ENCODE data around the gene USP30. TPM values are rescaled to one million over a fixed set of nuclear protein-coding genes. Genes with fewer than 3 reads are reported as not detected.
A peak's percentile ranks its signal among the peaks of the same experiment; 100 is the strongest.

The USP30 gene
- polyA plus RNA-seq, 1 donor from 2014 or later, result 16.0 TPM

DNA sequence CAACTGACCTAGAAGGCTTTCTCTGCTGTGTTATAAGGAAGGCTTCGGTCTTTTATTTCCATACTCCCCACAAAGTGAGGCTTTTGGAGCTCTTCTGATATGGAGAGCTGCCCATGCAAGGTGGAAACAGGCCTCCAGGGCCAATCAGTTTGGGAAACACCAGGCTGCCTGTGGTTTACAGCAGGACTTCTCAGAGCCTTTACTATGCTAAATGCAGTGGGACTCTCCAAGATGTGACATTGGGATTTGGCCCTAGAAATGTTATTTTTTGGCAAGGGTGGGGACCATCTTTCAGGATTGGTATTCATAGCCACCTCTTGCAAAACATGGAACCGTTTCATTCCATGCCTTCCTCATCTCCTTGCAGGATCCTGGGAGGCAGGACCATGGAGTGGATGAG, 67.7 kb downstream of the USP30 start:
- no peak overlapping the region for H3K27ac Mint-ChIP-seq
- H3K4me1 Mint-ChIP-seq, result peaks cover 0 to under 1% (median 0%) of the 10 kb centered on the region in 3 donors
- H3K9me3 Mint-ChIP-seq, result no peaks in the 10 kb centered on the region
- H3K4me3 Mint-ChIP-seq, result no peak overlapping the region
- peaks cover 6% of the 10 kb centered on the region for H3K36me3 Mint-ChIP-seq
- H3K27me3 Mint-ChIP-seq, result peaks cover 2% of the 10 kb centered on the region

DNA sequence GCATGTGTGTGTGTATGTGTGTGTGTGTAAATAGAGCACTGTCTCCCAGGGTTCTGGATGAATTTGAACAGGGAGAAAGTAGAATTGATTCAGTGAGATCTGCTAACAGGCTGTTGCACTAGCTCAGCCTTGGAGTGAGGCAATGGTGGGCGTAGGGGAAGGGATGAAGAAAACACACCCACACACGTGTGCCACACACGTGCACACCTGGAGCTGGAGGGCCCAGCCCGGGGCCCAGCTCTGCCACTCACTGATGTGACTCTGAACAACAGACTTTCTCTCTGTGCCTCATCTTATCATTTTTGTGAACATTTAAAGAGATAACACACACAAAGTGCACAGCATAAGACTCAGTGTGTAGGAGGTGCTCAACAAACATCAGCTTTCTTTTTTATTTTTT, 68.2 kb downstream of the USP30 start:
- Mint-ChIP-seq H3K27me3 (peaks cover 2% of the 10 kb centered on the region), H3K9me3 (no peaks in the 10 kb centered on the region), H3K4me3 (no peak overlapping the region), H3K4me1 (no peaks in the 10 kb centered on the region), H3K27ac (no peak overlapping the region), H3K36me3 (peaks cover 6% of the 10 kb centered on the region)

DNA sequence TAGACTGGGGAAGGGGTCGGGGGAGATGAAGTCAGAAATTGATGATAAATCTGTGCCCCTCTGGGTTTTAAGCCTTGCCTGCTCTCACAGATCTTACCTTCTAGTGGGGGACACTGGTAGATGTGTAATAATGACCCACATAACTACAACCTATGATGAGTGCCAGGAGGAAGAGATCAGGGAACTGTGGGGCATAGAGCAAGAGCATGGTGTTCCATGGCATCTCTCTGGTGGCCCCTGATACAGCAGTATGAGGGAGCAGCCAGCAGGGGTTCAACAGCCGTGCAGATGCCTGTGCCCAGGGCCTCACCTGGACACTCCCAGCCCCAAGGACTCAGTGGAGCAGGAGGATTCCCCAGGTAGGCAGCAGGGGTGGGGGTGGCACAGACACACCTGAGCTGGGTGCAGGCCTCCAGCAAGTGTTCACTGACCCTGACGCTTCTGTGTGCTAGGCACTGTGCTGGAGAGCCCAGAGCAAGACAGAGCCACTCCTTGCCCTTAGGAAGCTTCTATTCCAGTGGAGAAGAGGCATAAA, 69.0 kb downstream of the USP30 start:
- no peak overlapping the region for H3K4me3 Mint-ChIP-seq
- peaks cover 6% of the 10 kb centered on the region for H3K36me3 Mint-ChIP-seq
- no peak overlapping the region for H3K27ac Mint-ChIP-seq

DNA sequence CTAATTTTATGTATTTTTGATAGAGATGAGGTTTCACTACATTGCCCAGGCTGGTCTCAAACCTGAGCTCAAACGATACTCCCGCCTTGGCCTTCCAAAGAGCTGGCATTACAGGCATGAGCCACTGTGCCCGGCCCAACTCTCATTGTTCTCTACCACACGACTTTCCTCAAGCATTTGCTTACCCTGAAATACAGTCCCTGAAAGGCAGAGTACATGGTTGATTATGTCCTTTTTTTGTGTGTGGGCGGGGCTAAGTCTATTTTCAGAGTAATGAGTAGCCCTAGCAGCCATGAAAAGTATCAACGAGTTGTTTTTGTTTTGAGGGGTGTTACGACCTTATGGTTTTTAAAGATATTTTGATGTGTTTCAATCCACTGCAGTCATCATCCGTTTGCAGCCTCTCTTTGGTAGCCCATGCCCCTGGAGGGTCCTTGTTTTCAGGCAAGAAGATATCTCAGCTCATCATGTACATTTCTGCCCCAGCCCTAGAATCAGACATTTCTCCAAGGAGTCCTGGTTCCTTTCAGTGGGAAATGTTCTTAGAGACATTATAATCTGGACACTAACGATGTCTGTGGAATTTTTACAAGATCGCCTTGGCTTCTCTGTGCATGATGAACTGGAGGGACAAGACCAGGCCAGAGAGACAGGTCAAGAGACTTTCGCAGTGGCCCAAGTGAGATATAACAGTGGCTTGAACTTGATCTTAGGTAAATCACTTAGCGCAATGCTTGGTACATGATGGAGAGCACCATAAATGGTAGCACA, 72.7 kb downstream of the USP30 start:
- no peak overlapping the region for H3K27ac Mint-ChIP-seq
- peaks cover 2% of the 10 kb centered on the region for H3K27me3 Mint-ChIP-seq
- H3K4me1 Mint-ChIP-seq, result no peaks in the 10 kb centered on the region
- no peaks in the 10 kb centered on the region for H3K9me3 Mint-ChIP-seq
- H3K36me3 Mint-ChIP-seq, result peaks cover 6% of the 10 kb centered on the region
- no peak overlapping the region for H3K4me3 Mint-ChIP-seq

More for the DNA sequence above, 69.0 kb downstream of the USP30 start:
- Mint-ChIP-seq H3K27me3 (peaks cover 2% of the 10 kb centered on the region), H3K9me3 (no peaks in the 10 kb centered on the region), H3K4me1 (no peaks in the 10 kb centered on the region)

DNA sequence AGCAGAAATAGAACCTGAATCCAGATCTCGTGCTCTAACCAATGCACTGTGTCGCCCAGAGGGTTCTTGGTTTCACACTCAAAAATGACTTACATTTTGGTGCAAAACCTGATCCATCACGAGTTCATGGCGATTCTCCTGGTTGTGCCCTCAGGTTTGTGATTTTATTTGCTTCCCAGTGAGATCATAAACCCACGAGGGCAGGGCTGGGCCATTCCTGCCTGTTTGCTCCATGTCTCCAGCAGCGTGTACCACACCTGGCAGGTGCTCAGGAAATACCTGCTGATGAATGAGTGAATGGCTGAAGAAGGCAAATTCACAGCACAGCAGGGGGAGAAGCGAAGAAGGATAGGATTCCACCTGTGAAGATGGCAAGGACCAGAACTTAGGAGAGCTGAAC, 73.4 kb downstream of the USP30 start:
- peaks cover 2% of the 10 kb centered on the region for H3K27me3 Mint-ChIP-seq
- H3K36me3 Mint-ChIP-seq, result peaks cover 3% of the 10 kb centered on the region
- no peaks in the 10 kb centered on the region for H3K4me1 Mint-ChIP-seq
- H3K9me3 Mint-ChIP-seq, result peaks cover 0 to 1% (median 0%) of the 10 kb centered on the region in 3 donors
- H3K4me3 Mint-ChIP-seq, result no peak overlapping the region
- H3K27ac Mint-ChIP-seq, result no peak overlapping the region

DNA sequence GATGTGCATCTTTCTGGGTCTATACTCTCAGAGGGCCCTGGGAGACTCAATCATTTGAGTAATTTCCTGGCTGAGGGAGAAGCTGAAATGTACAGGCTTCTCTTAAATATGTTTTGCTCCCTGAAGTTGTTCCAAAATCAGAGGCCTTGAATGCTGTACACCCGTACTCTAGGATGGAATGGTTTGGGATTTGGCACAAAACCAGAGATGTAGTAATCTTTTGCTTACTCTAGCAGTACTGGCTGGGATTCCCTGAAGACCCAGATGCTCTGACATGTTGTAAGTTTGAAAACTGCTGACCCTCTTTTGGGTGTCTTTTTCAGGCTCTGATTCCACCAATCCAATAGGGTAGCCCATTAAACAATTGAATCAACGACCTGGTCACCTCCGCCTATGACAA, 74.4 kb downstream of the USP30 start:
- Mint-ChIP-seq H3K4me3 (no peak overlapping the region), H3K27me3 (peaks cover under 1% of the 10 kb centered on the region), H3K27ac (no peak overlapping the region), H3K9me3 (peaks cover 0 to 1% (median 0%) of the 10 kb centered on the region in 3 donors), H3K4me1 (no peaks in the 10 kb centered on the region), H3K36me3 (no peaks in the 10 kb centered on the region)

DNA sequence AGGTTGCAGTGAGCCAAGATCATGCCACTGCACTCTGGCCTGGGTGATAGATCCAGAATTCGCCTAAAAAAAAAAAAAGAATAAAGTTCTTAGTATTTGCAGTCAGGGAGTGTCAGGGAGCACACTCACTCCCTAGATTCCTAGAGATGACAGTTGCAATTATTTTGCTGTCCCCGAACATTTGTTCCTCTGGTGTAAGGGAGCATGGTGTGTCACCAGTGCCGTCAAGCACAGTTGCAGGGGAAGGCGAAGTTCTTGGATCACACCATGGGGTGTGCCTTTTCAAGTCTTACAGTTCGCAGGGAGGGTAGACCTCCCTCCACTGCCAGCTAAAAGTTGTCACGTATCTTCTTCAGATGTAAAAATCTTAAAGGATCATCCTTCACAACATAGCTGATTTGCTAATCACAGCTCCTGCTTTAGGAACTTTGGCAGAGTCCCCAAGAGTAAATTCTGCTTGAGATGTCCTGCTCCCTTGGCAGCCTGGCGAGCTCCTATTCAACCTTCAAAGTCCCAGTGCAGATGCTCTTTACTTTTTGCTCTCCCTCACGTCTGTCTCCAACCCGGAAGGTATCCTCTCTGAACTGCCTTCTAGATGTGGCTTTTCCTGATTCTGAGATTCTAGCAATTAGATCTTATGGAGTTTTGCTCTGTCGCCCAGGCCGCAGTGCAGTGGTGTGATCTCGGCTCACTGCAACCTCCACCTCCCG, 75.3 kb downstream of the USP30 start:
- Mint-ChIP-seq H3K27ac (no peak overlapping the region), H3K9me3 (peaks cover 0 to 1% (median 0%) of the 10 kb centered on the region in 3 donors), H3K4me1 (no peaks in the 10 kb centered on the region), H3K36me3 (no peaks in the 10 kb centered on the region), H3K4me3 (no peak overlapping the region), H3K27me3 (peaks cover 3% of the 10 kb centered on the region)

DNA sequence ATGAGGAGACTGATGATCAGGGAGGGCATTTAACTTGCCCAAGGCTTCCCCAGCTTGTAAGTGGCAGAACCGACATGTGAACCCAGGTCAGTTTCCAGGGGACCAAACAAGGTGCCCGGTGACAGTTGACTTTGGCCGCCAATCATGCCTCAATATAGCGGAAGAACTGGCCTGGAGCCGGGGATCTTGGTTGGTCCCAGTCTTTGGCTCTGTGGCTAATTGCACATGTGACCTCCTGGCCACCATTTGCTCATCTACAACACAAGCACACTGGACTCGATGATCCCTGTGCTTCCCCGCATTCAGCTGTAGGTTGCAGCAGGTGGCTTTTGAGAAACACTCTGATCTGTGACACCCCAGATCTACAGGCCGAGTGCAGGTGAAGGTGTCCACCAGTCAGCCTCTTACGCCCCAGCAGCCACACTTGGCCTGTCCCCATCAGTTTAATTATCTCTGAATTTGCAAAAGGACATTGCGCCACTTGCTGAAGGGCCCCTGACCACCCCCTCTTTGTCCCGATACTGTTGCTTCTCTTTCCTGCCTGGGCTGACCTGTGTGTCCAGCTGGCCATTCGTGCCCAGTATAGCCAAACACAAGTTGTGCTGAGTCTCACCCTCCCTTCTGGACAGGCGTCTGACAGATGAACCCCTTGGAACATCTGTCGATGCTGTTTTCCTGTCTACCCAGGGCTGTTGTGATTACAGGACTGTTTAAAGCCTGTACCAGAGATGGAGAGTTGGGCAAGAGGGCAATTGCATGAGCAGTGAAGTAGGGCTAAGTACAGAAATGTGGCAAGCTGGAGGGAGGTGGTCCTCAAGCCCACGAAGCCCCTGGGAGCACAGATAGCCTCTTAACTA, 78.1 kb downstream of the USP30 start:
- no peaks in the 10 kb centered on the region for H3K4me1 Mint-ChIP-seq
- no peak overlapping the region for H3K4me3 Mint-ChIP-seq
- H3K36me3 Mint-ChIP-seq, result peaks cover 1% of the 10 kb centered on the region
- H3K27me3 Mint-ChIP-seq, result peaks cover 3% of the 10 kb centered on the region
- H3K9me3 Mint-ChIP-seq, result peaks cover 0 to 7% (median 3%) of the 10 kb centered on the region in 3 donors
- no peak overlapping the region for H3K27ac Mint-ChIP-seq

DNA sequence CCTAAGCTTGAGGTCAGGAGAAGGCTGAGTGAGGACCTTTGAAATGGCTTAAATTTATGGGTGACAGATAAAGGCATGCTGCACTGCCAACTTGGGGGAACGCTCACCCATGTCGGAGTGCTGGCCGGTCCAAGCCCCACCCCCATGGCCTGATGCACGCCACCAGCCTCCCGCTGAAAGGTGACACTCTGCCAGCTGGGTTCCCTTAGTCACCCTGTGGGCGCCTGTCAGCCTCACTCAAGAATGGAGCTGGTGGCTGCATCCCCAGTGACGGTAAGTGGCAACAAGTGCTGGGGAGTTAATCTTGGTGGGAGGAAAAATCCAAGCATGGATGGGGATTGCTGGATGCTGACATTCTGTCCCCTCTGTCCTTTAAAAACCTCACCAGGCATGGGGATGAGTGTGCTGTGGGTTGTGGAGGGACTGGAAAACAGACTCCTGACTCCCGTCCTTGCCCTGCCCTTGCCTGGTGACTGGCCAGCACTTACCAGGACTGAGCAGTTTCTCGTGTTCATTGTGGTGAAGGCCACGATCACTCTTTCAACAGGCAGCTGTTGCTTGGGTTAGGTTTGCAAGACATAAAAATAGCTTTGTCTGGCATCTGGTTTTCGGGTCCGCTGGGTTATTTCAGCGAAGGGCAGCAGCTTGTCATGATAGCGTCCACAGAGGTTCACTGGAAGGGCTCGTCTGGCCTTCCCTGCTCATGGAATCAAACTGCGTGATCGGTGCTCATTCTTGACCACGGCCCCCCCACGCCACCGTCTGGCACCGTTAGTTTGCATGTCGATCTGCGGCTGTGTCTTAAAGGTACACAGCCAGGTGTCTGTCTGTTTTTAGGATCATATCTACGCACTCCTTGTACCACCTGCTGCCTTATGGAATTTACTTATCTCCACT, 79.0 kb downstream of the USP30 start:
- Mint-ChIP-seq H3K4me3 (peak overlapping the region in 1 of 4 donors; percentile 38), H3K27me3 (peaks cover 3% of the 10 kb centered on the region), H3K27ac (no peak overlapping the region), H3K36me3 (peaks cover 2% of the 10 kb centered on the region), H3K9me3 (peaks cover 0 to 8% (median 7%) of the 10 kb centered on the region in 3 donors), H3K4me1 (no peaks in the 10 kb centered on the region)

DNA sequence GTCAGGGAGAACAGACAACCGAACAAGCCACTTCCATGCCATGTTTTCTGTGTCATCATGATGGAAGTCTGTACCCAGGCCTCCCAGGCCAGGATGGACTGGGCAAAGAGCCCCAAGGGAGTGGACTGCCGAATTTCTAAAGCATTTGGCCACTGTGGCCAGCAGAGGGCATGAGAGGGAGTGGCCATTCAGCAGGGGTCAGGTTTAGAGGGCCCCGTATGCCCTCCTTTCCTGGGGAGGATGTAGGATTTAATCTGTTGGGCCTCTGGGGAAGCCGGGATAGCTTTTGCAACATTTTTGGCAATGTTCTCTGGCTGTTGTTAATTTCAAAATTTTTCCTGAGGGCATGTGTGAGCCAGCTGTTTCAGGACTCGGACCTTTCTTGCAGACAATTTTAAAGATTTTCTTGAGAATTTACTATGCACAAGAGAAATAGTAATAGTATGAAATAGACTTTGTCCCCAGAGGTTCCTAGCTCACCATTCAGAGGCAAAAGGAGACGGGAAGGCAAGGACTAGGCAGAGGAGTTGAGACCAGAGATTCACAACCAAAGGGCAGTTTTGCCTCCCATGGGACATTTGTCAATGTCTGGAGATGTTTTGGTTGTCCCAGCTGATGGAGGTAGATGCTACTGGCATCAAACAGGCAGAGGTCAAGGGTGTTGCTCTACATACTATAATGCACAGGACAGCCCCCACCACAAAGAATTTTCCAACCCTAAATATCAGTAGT, 82.0 kb downstream of the USP30 start:
- no peaks in the 10 kb centered on the region for H3K4me1 Mint-ChIP-seq
- no peak overlapping the region for H3K4me3 Mint-ChIP-seq
- peaks cover 4% of the 10 kb centered on the region for H3K36me3 Mint-ChIP-seq
- peaks cover 15% of the 10 kb centered on the region for H3K27me3 Mint-ChIP-seq
- peaks cover 4 to 11% (median 7%) of the 10 kb centered on the region in 3 donors for H3K9me3 Mint-ChIP-seq
- H3K27ac Mint-ChIP-seq, result no peak overlapping the region

DNA sequence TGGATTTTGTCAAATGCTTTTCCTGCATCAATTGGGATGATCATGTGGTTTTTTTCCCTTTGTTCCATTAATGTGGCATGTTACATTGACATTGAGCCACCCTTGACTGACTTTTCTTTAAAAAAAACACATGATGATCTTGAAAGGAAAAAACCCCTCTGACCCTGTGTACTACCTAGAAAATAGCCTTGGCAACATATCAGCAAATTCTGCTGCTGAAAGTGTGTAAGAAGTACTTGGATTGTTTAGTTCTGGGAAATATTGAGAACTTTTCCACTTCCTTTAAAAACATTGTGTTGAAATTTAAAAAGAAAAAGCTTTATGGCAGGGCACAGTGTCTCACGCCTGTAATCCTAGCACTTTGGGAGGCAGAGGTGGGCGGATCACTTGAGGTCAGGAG, 84.7 kb downstream of the USP30 start:
- Mint-ChIP-seq H3K27ac (no peak overlapping the region), H3K27me3 (peaks cover 12% of the 10 kb centered on the region), H3K36me3 (peaks cover 4% of the 10 kb centered on the region), H3K9me3 (peaks cover 4 to 11% (median 5%) of the 10 kb centered on the region in 3 donors), H3K4me1 (no peaks in the 10 kb centered on the region), H3K4me3 (no peak overlapping the region)
